ENCODE results near the gene NAA10.

Gene NAA10

DNA sequence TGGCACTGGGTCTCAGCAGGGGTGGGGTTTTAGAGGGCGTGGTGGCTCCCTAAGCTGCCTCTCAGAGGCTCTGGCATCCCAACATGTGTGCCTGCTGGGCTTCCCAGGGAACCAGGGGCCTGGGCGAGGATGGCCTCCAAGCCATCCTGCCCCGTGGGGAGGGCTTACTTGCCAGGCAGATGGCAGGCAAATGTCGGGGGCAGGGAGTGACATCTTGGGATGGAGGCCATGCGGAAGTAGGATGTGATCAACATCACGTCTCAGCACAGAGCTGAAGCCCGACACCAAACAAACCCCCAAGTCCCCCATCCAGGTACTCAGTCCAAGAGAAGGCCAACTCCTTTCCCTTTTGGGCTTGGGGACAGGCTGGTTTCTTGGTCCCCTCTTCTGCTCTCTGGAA is 53.6 kb downstream of the NAA10 start:
- DNase-seq = no peak

DNA sequence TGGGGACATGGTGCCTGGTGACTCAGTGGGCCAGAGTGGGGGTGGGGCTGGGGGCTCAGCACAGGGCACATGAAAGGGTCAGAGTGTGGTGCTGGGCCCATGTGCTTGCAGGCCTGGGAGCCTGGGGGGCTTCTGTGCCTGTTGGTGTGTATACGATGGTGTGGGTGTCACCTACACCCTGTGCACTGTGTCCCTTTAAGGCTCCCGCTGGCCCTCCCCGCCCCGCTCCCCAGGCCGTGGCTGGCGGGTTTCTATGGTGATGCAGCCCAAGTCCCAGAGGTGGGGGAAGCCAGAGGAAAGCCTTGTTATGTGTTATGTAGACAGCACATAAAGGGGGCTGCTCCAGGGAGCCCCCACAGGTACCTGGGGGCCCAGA is 54.4 kb downstream of the NAA10 start:
- no peak for DNase-seq

DNA sequence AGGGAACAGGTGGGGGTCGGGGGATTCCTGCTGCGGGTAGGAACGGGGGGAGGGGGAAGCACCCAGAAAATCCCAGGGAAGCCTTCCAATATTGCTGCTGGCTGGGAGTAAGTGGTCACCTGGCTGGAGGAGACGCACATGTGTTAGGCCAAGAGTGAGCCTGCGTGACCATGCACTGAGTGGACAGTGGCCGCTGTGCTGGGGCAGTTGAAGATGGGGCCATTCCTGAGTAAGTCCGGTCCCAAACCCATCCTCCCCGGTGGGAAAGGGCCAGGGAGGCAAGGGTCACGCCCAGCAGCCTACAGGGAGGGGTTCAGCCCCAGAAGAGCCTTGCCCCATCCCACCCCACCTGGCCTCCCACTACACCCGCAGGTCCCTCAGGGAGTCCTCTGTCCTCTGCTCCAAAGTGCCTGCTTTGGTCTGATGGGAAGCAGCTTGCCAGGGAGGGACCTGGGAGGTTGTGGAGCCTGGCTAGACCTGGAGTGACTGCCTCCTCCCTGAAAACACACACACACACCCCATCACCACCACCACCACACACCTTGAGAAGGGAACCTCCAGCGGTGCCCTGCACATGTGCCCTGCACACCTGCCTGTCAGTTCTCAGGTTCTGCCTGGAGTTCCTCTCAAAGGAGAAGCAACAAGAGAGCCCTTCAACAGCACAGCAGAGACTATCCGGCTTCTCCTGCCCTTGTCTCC is 54.9 kb downstream of the NAA10 start:
- DNase-seq = no peak
